HepG2 (cell line): ENCODE data around the gene CSTPP1. TPM values are rescaled to one million over a fixed set of nuclear protein-coding genes. Genes with fewer than 3 reads are reported as not detected.

Source experiments
- GTF3A ChIP-seq: sonication (generic); formaldehyde crosslinking; conservative IDR thresholded peaks from 2 replicates; pipeline ENCODE4 v1.4.0; 2020; ENCODE audit warnings: mild to moderate bottlenecking, missing genetic modification reagents
- MATR3 ChIP-seq: sonication (generic); formaldehyde crosslinking; IDR thresholded peaks from 2 replicates; pipeline ENCODE4 v1.4.0; 2020; ENCODE audit warnings: missing genetic modification reagents
- MIER3 ChIP-seq: IDR thresholded peaks from 2 replicates; pipeline ENCODE4 v1.6.1; 2016; ENCODE audit warnings: missing compliant biosample characterization, borderline replicate concordance
- PRPF4 ChIP-seq: fragments of 200-400 bp; formaldehyde crosslinking; IDR thresholded peaks from 2 replicates; pipeline ENCODE4 v1.6.1; 2016; ENCODE audit warnings: low read length, low read depth; ENCODE audit not compliant: poor library complexity, severe bottlenecking
- RXRB ChIP-seq: IDR thresholded peaks from 2 replicates; pipeline ENCODE4 v1.6.1; 2016; ENCODE audit warnings: borderline replicate concordance, missing genetic modification reagents, missing compliant biosample characterization
- THYN1 ChIP-seq: sonication (generic); formaldehyde crosslinking; IDR thresholded peaks from 2 replicates; pipeline ENCODE4 v1.8.1; 2023; ENCODE audit warnings: low read depth, mild to moderate bottlenecking, moderate library complexity, missing genetic modification reagents, borderline replicate concordance
- TRIM24 ChIP-seq: sonication (generic); formaldehyde crosslinking; IDR thresholded peaks from 2 replicates; pipeline ENCODE4 v1.8.0; 2022; ENCODE audit warnings: mild to moderate bottlenecking, missing genetic modification reagents
- U2AF1 ChIP-seq: fragments of 200-400 bp; formaldehyde crosslinking; optimal IDR thresholded peaks from 2 replicates; pipeline ENCODE3; 2017; ENCODE audit warnings: mild to moderate bottlenecking, low read depth, low read length
- ZBTB21 ChIP-seq: sonication (generic); formaldehyde crosslinking; IDR thresholded peaks from 2 replicates; pipeline ENCODE4 v1.4.0; 2020; ENCODE audit warnings: missing genetic modification reagents
- ZNF354B ChIP-seq: sonication (generic); formaldehyde crosslinking; IDR thresholded peaks from 2 replicates; pipeline ENCODE4 v1.8.0; 2022; ENCODE audit warnings: mild to moderate bottlenecking, missing genetic modification reagents
- ZNF382 ChIP-seq: sonication (generic); formaldehyde crosslinking; IDR thresholded peaks from 2 replicates; pipeline ENCODE4 v1.5.0; 2020; ENCODE audit warnings: missing genetic modification reagents, mild to moderate bottlenecking, borderline replicate concordance
- ZNF672 ChIP-seq: sonication (generic); formaldehyde crosslinking; IDR thresholded peaks from 2 replicates; pipeline ENCODE4 v1.8.1; 2022; ENCODE audit warnings: missing genetic modification reagents
- polyA plus RNA-seq, 8 experiments: library from polyadenylated mRNA; depleted of rRNA in 3 of 8; stranded (reverse) in 7 of 8; unstranded in 1 of 8; fragments of >200 nt; fragmentation: Illumina TruSeq in 4 of 8; extraction: Trizol in 4 of 8; gene quantifications; 2 replicates each; pipeline versions ENCODE4 v1.2.1 to v1.2.3, GENCODE V29; 2011 to 2016; ENCODE audit warnings: low read depth in 4 of 8, missing spikeins in 1 of 8, mixed read lengths in 1 of 8; ENCODE audit not compliant: insufficient read depth in 1 of 8
- total RNA-seq, 5 experiments: library from RNA; depleted of rRNA; stranded (reverse); fragments of >200 nt; fragmentation: Illumina TruSeq; extraction: Trizol; gene quantifications; 2 replicates each; pipeline ENCODE4 v1.2.3, GENCODE V29; 2016; ENCODE audit warnings: low read depth in 1 of 5
- TF ChIP-seq, protein P1 (sequence below): sonication (generic); formaldehyde crosslinking; IDR thresholded peaks from 2 replicates; pipeline ENCODE4 v1.8.1; 2023; ENCODE audit warnings: mild to moderate bottlenecking, missing genetic modification reagents
- TF ChIP-seq, protein P2 (sequence below): sonication (generic); formaldehyde crosslinking; IDR thresholded peaks from 2 replicates; pipeline ENCODE4 v1.4.0; 2020; ENCODE audit warnings: missing genetic modification reagents, mild to moderate bottlenecking, borderline replicate concordance
- TF ChIP-seq, protein P3 (sequence below): sonication (generic); formaldehyde crosslinking; IDR thresholded peaks from 2 replicates; pipeline ENCODE4 v1.5.0; 2020; ENCODE audit warnings: mild to moderate bottlenecking, missing genetic modification reagents, borderline replicate concordance
- TF ChIP-seq, protein P4 (sequence below): sonication (generic); formaldehyde crosslinking; IDR thresholded peaks from 2 replicates; pipeline ENCODE4 v1.8.0; 2022; ENCODE audit warnings: mild to moderate bottlenecking, missing genetic modification reagents, moderate library complexity

The CSTPP1 gene
- total and polyA plus RNA-seq, 2 of the 13 experiments (the other 11 are each of a cell fraction or from before 2014, with no cell fraction given) = 12.3 to 14.6 TPM

DNA sequence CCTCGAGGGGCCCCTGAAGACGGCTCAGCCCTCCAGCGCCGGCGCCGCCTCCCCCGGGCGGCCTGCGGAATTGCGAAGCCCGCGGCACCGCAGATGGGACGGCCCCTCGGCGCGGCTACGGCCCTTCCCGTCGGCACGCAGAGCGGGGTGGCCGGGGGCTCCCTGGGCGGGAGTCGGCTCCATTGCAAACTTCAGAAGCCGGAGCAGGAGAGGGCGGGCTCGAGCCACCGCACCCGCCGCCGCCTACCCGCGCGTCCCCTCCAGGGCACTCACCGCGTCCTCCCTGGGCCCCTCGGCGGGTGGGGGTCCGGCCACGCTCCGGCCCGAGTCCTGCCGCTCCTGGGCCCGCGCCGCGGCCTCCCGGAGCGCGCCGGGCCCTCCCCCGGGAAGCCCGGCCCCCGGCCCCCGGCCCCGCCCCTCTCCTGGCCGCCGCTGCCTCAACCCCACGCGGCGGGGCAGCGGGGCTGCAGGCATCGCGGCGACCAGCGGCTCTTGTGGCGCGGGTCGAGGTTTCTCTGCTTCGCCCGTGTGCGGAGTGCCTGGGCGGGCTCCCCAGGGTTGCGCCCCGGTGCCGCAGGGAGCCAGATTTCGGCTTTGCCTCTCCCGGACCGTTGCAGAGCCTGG is 249.6 kb downstream of the CSTPP1 start, which contains the start of gene PACSIN3 (continued):
- TF ChIP-seq, protein P1, sequence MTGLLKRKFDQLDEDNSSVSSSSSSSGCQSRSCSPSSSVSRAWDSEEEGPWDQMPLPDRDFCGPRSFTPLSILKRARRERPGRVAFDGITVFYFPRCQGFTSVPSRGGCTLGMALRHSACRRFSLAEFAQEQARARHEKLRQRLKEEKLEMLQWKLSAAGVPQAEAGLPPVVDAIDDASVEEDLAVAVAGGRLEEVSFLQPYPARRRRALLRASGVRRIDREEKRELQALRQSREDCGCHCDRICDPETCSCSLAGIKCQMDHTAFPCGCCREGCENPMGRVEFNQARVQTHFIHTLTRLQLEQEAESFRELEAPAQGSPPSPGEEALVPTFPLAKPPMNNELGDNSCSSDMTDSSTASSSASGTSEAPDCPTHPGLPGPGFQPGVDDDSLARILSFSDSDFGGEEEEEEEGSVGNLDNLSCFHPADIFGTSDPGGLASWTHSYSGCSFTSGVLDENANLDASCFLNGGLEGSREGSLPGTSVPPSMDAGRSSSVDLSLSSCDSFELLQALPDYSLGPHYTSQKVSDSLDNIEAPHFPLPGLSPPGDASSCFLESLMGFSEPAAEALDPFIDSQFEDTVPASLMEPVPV (CRISPR knock-in tag) = no peak
- TF ChIP-seq, protein P2, sequence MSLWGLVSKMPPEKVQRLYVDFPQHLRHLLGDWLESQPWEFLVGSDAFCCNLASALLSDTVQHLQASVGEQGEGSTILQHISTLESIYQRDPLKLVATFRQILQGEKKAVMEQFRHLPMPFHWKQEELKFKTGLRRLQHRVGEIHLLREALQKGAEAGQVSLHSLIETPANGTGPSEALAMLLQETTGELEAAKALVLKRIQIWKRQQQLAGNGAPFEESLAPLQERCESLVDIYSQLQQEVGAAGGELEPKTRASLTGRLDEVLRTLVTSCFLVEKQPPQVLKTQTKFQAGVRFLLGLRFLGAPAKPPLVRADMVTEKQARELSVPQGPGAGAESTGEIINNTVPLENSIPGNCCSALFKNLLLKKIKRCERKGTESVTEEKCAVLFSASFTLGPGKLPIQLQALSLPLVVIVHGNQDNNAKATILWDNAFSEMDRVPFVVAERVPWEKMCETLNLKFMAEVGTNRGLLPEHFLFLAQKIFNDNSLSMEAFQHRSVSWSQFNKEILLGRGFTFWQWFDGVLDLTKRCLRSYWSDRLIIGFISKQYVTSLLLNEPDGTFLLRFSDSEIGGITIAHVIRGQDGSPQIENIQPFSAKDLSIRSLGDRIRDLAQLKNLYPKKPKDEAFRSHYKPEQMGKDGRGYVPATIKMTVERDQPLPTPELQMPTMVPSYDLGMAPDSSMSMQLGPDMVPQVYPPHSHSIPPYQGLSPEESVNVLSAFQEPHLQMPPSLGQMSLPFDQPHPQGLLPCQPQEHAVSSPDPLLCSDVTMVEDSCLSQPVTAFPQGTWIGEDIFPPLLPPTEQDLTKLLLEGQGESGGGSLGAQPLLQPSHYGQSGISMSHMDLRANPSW (CRISPR knock-in tag) = no peak
- TF ChIP-seq GTF3A (no peak), ZNF672 (CRISPR knock-in tag) (peak; percentile 62; the same call in 1 of the 2 replicates), ZBTB21 (CRISPR knock-in tag) (no peak), U2AF1 (no peak), TRIM24 (no peak), PRPF4 (no peak), MATR3 (CRISPR knock-in tag) (no peak), RXRB (CRISPR knock-in tag) (no peak), ZNF382 (no peak), MIER3 (CRISPR knock-in tag) (peak; percentile 48; the same call in 1 of the 2 replicates), THYN1 (CRISPR knock-in tag) (no peak), ZNF354B (CRISPR knock-in tag) (0 out of 2 replicates have a peak, but pooled peaks have one; percentile 56)
- TF ChIP-seq, protein P3, sequence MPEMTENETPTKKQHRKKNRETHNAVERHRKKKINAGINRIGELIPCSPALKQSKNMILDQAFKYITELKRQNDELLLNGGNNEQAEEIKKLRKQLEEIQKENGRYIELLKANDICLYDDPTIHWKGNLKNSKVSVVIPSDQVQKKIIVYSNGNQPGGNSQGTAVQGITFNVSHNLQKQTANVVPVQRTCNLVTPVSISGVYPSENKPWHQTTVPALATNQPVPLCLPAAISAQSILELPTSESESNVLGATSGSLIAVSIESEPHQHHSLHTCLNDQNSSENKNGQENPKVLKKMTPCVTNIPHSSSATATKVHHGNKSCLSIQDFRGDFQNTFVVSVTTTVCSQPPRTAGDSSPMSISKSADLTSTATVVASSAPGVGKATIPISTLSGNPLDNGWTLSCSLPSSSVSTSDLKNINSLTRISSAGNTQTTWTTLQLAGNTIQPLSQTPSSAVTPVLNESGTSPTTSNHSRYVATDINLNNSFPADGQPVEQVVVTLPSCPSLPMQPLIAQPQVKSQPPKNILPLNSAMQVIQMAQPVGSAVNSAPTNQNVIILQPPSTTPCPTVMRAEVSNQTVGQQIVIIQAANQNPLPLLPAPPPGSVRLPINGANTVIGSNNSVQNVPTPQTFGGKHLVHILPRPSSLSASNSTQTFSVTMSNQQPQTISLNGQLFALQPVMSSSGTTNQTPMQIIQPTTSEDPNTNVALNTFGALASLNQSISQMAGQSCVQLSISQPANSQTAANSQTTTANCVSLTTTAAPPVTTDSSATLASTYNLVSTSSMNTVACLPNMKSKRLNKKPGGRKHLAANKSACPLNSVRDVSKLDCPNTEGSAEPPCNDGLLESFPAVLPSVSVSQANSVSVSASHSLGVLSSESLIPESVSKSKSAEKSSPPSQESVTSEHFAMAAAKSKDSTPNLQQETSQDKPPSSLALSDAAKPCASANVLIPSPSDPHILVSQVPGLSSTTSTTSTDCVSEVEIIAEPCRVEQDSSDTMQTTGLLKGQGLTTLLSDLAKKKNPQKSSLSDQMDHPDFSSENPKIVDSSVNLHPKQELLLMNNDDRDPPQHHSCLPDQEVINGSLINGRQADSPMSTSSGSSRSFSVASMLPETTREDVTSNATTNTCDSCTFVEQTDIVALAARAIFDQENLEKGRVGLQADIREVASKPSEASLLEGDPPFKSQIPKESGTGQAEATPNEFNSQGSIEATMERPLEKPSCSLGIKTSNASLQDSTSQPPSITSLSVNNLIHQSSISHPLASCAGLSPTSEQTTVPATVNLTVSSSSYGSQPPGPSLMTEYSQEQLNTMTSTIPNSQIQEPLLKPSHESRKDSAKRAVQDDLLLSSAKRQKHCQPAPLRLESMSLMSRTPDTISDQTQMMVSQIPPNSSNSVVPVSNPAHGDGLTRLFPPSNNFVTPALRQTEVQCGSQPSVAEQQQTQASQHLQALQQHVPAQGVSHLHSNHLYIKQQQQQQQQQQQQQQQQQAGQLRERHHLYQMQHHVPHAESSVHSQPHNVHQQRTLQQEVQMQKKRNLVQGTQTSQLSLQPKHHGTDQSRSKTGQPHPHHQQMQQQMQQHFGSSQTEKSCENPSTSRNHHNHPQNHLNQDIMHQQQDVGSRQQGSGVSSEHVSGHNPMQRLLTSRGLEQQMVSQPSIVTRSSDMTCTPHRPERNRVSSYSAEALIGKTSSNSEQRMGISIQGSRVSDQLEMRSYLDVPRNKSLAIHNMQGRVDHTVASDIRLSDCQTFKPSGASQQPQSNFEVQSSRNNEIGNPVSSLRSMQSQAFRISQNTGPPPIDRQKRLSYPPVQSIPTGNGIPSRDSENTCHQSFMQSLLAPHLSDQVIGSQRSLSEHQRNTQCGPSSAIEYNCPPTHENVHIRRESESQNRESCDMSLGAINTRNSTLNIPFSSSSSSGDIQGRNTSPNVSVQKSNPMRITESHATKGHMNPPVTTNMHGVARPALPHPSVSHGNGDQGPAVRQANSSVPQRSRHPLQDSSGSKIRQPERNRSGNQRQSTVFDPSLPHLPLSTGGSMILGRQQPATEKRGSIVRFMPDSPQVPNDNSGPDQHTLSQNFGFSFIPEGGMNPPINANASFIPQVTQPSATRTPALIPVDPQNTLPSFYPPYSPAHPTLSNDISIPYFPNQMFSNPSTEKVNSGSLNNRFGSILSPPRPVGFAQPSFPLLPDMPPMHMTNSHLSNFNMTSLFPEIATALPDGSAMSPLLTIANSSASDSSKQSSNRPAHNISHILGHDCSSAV (CRISPR knock-in tag) = no peak
- TF ChIP-seq, protein P4, sequence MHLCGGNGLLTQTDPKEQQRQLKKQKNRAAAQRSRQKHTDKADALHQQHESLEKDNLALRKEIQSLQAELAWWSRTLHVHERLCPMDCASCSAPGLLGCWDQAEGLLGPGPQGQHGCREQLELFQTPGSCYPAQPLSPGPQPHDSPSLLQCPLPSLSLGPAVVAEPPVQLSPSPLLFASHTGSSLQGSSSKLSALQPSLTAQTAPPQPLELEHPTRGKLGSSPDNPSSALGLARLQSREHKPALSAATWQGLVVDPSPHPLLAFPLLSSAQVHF (CRISPR knock-in tag) = no peak
